ENCODE results near the gene TRIM7. TPM values are rescaled to one million over a fixed set of nuclear protein-coding genes. Genes with fewer than 3 reads are reported as not detected.
"Not testable (repeated sequence)": the region's sequence is repeated elsewhere in the genome, so short reads cannot be mapped to it uniquely, and the experiment has no call there.

Gene TRIM7
- total RNA-seq, 2 donors from 2014 or later, result 5.9 to 9.0 TPM

- intact Hi-C loops (cut with DNase I); ATAC-seq; DNase-seq: not testable (repeated sequence)
These were observed 57.9 kb downstream of the TRIM7 start, which contains the start of gene OR2V2 for GRCh38 chr5:181146927-181147636. Gene OR2V2 (plus strand): TSS chr5:181147586. CDS start chr5:181154943, 7,357 bp downstream.

- ATAC-seq (no peak), DNase-seq (no peak)
- intact Hi-C loops (cut with DNase I), result no loop called here
These were observed 59.9 kb downstream of the TRIM7 start for GRCh38 chr5:181145133-181145532.

Small RNAs within 50 kb of the gene (microRNA-seq; reads per million reads assigned to microRNA genes)
- 0.40 to 0.54 reads per million in 2 donors for gene MIR4638

Other genes with a start within 250 kb of the TRIM7 start
- gene BTNL3, start 216.3 kb downstream of the TRIM7 start, total RNA-seq, result under 1 TPM in 1 of 2 donors, not detected in 1; 0.13 TPM
- 10 to 100 TPM; 31.4 to 34.1 TPM for gene BTNL9, start 164.9 kb downstream of the TRIM7 start, total RNA-seq
- gene OR2V1, start 74.0 kb downstream of the TRIM7 start, total RNA-seq, result not detected
- gene OR2V2, start 57.6 kb downstream of the TRIM7 start, total RNA-seq, result not detected
- 10 to 100 TPM; 17.1 to 19.1 TPM for gene TRIM41, start 18.1 kb upstream of the TRIM7 start, total RNA-seq
- 100 to 1,000 TPM; 713 to 792 TPM for gene RACK1, start 38.7 kb upstream of the TRIM7 start, total RNA-seq
- 10 to 100 TPM in 1 of 2 donors, 1 to 10 TPM in 1; 9.8 to 10.1 TPM for gene TRIM52, start 55.9 kb upstream of the TRIM7 start, total RNA-seq
- not detected for gene OR4F3, start 162.1 kb upstream of the TRIM7 start, total RNA-seq

Measured in left cardiac atrium (tissue), 4 donors.